ENCODE data around the gene CCNC. TPM values are rescaled to one million over a fixed set of nuclear protein-coding genes. Genes with fewer than 3 reads are reported as not detected.

The CCNC gene
- total and polyA plus RNA-seq, 8 donors, result 1.2 to 158 (median 54.5) TPM

GRCh38 chr6:99498421-99498820 is 70.0 kb downstream of the CCNC start:
- H3K4me1 ChIP-seq, result no peaks in the 10 kb centered on the region
- no peak for DNase-seq
- WGBS, 5 donors, result 20 to 39% (median 22%) methylated on average over 1 of the region's 1 CpG
- peaks cover 6 to 51% (median 39%) of the 10 kb centered on the region in 4 donors for H3K36me3 ChIP-seq
- no peak overlapping the region for H3K27ac ChIP-seq
- intact Hi-C loops (cut with DNase I; ENCODE audit: low total_unique reads), result no loop called here
- TF ChIP-seq CTCF (IDR thresholded peaks at IDR 0.05), result no peak
- no peak for TF ChIP-seq POLR2A (IDR thresholded peaks at IDR 0.05)
- TF ChIP-seq EP300 (IDR thresholded peaks at IDR 0.05), result no peak
- H3K4me3 ChIP-seq, result no peak overlapping the region
- no peaks in the 10 kb centered on the region for H3K9me3 ChIP-seq
- no peaks in the 10 kb centered on the region for H3K27me3 ChIP-seq

- intact Hi-C loops (cut with DNase I; ENCODE audit: low total_unique reads), result no loop called here
- WGBS, 5 donors, result 79 to 94% (median 89%) methylated on average over 1 of the region's 1 CpG
- H3K4me3 ChIP-seq, result no peak overlapping the region
- no peak for TF ChIP-seq POLR2A (IDR thresholded peaks at IDR 0.05)
- TF ChIP-seq CTCF (IDR thresholded peaks at IDR 0.05), result no peak
- no peak for TF ChIP-seq POLR2AphosphoS5 (IDR thresholded peaks at IDR 0.05)
- no peak for TF ChIP-seq EP300 (IDR thresholded peaks at IDR 0.05)
- peaks cover 2 to 29% (median 15%) of the 10 kb centered on the region in 4 donors for H3K36me3 ChIP-seq
- no peak overlapping the region for H3K27ac ChIP-seq
- no peak for DNase-seq
- H3K9me3 ChIP-seq, result no peaks in the 10 kb centered on the region
- peaks cover 0 to 7% (median 3%) of the 10 kb centered on the region in 4 donors for H3K4me1 ChIP-seq
- no peaks in the 10 kb centered on the region for H3K27me3 ChIP-seq
Observed at GRCh38 chr6:99495466-99495865, 73.0 kb downstream of the CCNC start.

Small RNAs within 50 kb of the gene (small RNA-seq; reads per million reads assigned to genes)
- gene RF00019, result 0 reads per million in 4 donors

Other genes starting within 250 kb of the CCNC start
- gene FAXC, start 219.0 kb downstream of the CCNC start, total RNA-seq, result 100 to 1,000 TPM in 1 of 5 donors, 10 to 100 TPM in 1, 1 to 10 TPM in 2, not detected in 1; 2.2 to 186 (median 30.1) TPM
- 1 to 10 TPM; 2.6 to 8.0 (median 3.1) TPM for gene FAXC, start 219.0 kb downstream of the CCNC start, polyA plus RNA-seq
- 1 to 10 TPM in 2 of 5 donors, under 1 TPM in 1, not detected in 2; 0.58 to 4.4 (median 4.0) TPM for gene COQ3, start 174.5 kb downstream of the CCNC start, total RNA-seq
- 10 to 100 TPM in 2 of 3 donors, 1 to 10 TPM in 1; 8.6 to 11.4 (median 10.5) TPM for gene COQ3, start 174.5 kb downstream of the CCNC start, polyA plus RNA-seq
- gene PNISR, start 143.4 kb downstream of the CCNC start, total RNA-seq, result 100 to 1,000 TPM in 4 of 5 donors, 10 to 100 TPM in 1; 84.3 to 320 (median 197) TPM
- 10 to 100 TPM; 16.9 to 37.9 (median 24.1) TPM for gene PNISR, start 143.4 kb downstream of the CCNC start, polyA plus RNA-seq
- gene USP45, start 53.2 kb downstream of the CCNC start, total RNA-seq, result 100 to 1,000 TPM in 1 of 5 donors, 10 to 100 TPM in 3, 1 to 10 TPM in 1; 9.4 to 235 (median 31.3) TPM
- gene USP45, start 53.2 kb downstream of the CCNC start, polyA plus RNA-seq, result 1 to 10 TPM; 2.6 to 5.3 (median 3.1) TPM
- gene PRDM13, start 38.2 kb upstream of the CCNC start, total RNA-seq, result not detected
- gene PRDM13, start 38.2 kb upstream of the CCNC start, polyA plus RNA-seq, result not detected